ENCODE measurements around the gene GPR139.

Gene GPR139

DNA sequence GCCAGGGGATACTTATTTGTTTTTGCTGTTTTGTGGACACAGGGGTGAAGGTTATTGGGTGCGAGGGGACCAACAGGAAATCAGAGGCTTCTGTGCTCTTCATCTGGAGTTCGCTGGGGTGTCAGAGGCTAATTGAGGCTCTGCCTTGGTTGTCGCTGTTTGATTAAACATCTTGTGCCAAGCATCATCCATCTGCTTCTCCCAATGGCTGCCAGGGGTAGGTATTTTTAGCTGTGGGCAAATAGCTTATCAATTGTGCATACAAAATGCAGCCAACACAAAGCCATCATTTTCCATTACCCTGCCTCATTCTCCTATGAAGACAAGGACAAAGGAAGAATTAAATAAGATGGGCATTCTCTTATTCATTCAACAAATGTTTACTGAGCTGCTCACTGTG lies 27.8 kb downstream of the GPR139 start:
- TF ChIP-seq, protein P1, sequence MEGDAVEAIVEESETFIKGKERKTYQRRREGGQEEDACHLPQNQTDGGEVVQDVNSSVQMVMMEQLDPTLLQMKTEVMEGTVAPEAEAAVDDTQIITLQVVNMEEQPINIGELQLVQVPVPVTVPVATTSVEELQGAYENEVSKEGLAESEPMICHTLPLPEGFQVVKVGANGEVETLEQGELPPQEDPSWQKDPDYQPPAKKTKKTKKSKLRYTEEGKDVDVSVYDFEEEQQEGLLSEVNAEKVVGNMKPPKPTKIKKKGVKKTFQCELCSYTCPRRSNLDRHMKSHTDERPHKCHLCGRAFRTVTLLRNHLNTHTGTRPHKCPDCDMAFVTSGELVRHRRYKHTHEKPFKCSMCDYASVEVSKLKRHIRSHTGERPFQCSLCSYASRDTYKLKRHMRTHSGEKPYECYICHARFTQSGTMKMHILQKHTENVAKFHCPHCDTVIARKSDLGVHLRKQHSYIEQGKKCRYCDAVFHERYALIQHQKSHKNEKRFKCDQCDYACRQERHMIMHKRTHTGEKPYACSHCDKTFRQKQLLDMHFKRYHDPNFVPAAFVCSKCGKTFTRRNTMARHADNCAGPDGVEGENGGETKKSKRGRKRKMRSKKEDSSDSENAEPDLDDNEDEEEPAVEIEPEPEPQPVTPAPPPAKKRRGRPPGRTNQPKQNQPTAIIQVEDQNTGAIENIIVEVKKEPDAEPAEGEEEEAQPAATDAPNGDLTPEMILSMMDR (IDR thresholded peaks at IDR 0.05; ENCODE audit: low read depth, low read length) = no peak
- H3K4me3 ChIP-seq (ENCODE audit: low read depth, low read length) = no peak overlapping the region
- in situ Hi-C loops (cut with HindIII; ENCODE audit: low sequenced_read_pairs) = no loop called here
- DNase-seq (ENCODE audit: low read depth, low spot score) = no peak

DNA sequence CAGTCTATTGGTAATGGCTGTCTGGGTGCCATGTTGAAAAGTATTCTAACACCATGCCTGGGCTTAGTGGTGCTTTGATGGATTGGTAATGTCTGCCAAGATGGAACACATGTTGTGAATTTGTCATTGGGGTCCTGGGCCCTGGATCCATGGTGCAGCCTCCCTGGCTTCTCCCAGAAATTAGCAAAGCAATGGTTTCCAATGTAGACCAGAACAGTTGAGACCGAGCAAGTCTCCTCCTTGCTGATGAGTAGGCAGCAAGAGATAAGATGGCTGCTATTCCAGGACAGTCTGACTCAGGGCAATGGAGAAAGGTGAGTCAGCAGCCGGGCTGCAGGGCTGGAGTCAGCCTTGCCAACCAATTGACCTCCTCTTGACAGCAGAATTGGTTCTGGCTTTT lies 30.8 kb downstream of the GPR139 start:
- in situ Hi-C loops (cut with HindIII; ENCODE audit: low sequenced_read_pairs) = no loop called here
- H3K4me3 ChIP-seq (ENCODE audit: low read depth, low read length) = no peak overlapping the region
- DNase-seq (ENCODE audit: low read depth, low spot score) = no peak
- TF ChIP-seq, protein P1 (IDR thresholded peaks at IDR 0.05; ENCODE audit: low read depth, low read length) = no peak

DNA sequence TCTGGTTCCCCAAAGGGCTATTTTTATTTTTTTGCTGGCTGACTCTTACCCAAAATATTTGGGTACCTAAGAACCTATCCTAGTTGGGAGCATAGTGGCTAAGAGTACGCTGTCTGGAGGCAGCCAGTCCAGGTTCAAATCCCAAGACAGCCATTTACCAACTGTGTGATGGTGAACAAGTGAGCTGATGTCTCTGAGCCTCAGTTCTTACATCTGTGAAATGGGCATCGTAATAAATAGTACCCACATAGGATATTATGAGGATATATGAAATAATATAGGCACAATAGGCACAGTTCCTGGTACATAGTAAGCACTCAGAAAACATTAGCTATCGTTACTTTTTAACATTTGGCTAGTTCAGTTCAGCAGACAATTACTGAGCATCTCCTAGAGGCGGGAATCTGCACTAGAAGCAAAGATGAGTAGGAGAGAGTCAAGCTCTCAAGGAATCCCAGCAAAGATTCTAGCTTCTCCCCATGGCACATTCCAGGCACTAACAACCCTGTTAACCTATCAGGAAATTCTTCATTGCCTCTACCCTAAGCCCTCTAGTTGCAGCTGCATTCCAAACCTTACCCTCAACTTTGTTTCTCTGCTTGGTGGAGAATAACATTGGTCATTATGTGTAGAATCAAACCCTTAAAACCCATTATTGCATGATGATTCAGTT lies 31.6 kb downstream of the GPR139 start:
- in situ Hi-C loops (cut with HindIII; ENCODE audit: low sequenced_read_pairs) = no loop called here
- no peak for DNase-seq (ENCODE audit: low read depth, low spot score)
- H3K4me3 ChIP-seq (ENCODE audit: low read depth, low read length) = no peak overlapping the region
- TF ChIP-seq, protein P1 (IDR thresholded peaks at IDR 0.05; ENCODE audit: low read depth, low read length) = no peak

DNA sequence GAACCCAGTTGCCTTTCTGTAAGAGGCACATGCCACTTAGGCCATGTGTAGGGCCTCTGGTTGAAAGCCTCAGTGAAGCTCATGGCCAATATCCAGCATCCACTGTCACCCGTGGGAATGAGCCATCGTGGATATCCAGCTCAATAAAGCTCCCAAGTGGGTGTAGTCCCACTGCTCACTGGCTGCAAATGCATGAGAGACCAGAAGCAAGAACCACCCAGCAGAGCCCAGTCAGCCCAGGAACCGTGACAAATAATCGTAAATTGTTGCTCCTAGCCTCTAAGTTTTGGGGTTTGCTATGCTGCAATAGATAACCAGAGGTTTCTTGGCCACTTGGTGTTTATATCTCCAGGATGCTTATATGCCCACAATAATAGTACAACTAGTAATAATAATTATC lies 33.7 kb downstream of the GPR139 start:
- in situ Hi-C loops (cut with HindIII; ENCODE audit: low sequenced_read_pairs) = no loop called here

DNA sequence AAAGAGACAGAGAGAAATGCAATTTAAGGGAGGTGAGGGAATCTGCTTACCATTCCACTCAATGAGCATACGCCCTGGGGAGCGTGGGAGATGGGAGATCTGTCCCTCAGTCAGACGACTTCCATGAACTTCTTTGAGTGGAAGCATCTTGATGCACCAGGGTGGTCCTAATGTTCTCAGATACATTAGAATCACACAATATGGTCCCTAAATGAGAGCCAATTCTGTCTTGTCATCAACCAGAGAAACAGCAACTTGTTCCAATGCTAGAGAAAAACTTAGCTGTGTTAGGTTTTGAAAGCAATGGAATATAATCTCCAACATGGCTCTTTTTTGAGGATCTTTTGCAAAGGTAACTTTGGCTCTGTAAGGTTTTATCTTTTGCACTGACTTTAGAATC lies 44.1 kb downstream of the GPR139 start:
- in situ Hi-C loops (cut with HindIII; ENCODE audit: low sequenced_read_pairs) = no loop called here
- H3K4me3 ChIP-seq (ENCODE audit: low read depth, low read length) = no peak overlapping the region
- no peak for DNase-seq (ENCODE audit: low read depth, low spot score)
- TF ChIP-seq, protein P1 (IDR thresholded peaks at IDR 0.05; ENCODE audit: low read depth, low read length) = no peak

More for the DNA sequence above, 33.7 kb downstream of the GPR139 start:
- no peak overlapping the region for H3K4me3 ChIP-seq (ENCODE audit: low read depth, low read length)
- TF ChIP-seq, protein P1 (IDR thresholded peaks at IDR 0.05; ENCODE audit: low read depth, low read length) = no peak
- DNase-seq (ENCODE audit: low read depth, low spot score) = no peak

DNA sequence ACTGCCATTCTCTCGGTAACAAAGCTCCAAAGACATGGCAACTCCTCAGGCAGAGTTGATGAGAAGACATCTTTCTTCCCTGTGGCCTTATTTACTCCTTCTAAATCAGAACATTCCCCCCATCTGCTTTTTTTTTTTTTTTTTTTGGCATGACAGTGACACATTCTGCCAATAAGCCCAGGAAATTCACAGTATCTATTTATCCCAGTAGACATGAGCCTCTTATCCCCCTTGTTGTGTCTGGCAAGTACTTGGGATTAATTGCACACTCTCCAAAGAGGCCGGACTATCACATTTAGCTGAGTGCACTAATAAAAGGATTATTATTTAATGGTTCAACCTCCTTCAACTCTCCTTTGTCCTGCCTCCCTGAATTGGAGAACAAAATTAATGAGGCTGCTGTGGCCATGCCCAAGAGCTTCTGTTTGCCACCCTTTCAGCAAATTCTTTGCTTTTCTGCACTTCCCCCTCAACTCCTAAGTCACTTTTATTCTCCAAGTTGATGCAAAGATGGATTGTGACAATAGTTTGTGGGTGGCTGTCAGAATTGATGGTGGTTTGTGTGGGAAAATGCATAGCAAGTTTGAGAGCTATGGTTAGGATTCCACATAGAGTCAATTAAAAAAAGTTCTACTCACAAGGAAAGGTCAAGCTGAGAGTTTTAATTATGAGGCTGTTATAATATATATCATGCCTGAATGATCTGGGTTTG lies 47.2 kb downstream of the GPR139 start:
- DNase-seq (ENCODE audit: low read depth, low spot score) = no peak
- TF ChIP-seq, protein P1 (IDR thresholded peaks at IDR 0.05; ENCODE audit: low read depth, low read length) = no peak
- in situ Hi-C loops (cut with HindIII; ENCODE audit: low sequenced_read_pairs) = no loop called here
- no peak overlapping the region for H3K4me3 ChIP-seq (ENCODE audit: low read depth, low read length)
